HG03354 (cell line): ENCODE measurements around the gene CCND1.
"Not testable (repeated sequence)": the region's sequence is repeated elsewhere in the genome, so short reads cannot be mapped to it uniquely, and the experiment has no call there.

Experiments
- ATAC-seq: cut with Tn5 transposase; IDR thresholded peaks from one replicate; pipeline ENCODE4 v1.9.1; 2021; ENCODE audit warnings: mild to moderate bottlenecking; ENCODE audit not compliant: unreplicated experiment, poor library complexity, severe bottlenecking

Gene CCND1

GRCh38 chr11:69617220-69617619 lies 23.7 kb upstream of the CCND1 start:
- no peak for ATAC-seq

- no peak for ATAC-seq
These were observed 23.3 kb upstream of the CCND1 start for GRCh38 chr11:69617682-69618081.

- no peak for ATAC-seq
These were observed 22.7 kb upstream of the CCND1 start for GRCh38 chr11:69618237-69618636.

- no peak for ATAC-seq
These were observed 20.2 kb upstream of the CCND1 start for GRCh38 chr11:69620683-69621290.

GRCh38 chr11:69622097-69622681 lies 18.8 kb upstream of the CCND1 start:
- not testable (repeated sequence) for ATAC-seq

- ATAC-seq = no peak
These were observed 16.7 kb upstream of the CCND1 start for GRCh38 chr11:69624293-69624692.

GRCh38 chr11:69625476-69625875 lies 15.5 kb upstream of the CCND1 start:
- no peak for ATAC-seq

GRCh38 chr11:69627551-69627950 lies 13.4 kb upstream of the CCND1 start:
- ATAC-seq = no peak

- no peak for ATAC-seq
These were observed 10.9 kb upstream of the CCND1 start for GRCh38 chr11:69630017-69630416.

- no peak for ATAC-seq
These were observed 10.5 kb upstream of the CCND1 start for GRCh38 chr11:69630424-69630823.

- no peak for ATAC-seq
These were observed 8.1 kb upstream of the CCND1 start for GRCh38 chr11:69632900-69633299.

- no peak for ATAC-seq
These were observed 6.9 kb upstream of the CCND1 start for GRCh38 chr11:69634069-69634468.

- ATAC-seq = no peak
These were observed 6.4 kb upstream of the CCND1 start for GRCh38 chr11:69634590-69634989.

GRCh38 chr11:69635195-69635594 lies 5.8 kb upstream of the CCND1 start:
- ATAC-seq = no peak

- ATAC-seq = no peak
These were observed 5.0 kb upstream of the CCND1 start for GRCh38 chr11:69635804-69636511.

GRCh38 chr11:69636512-69637197 lies 4.3 kb upstream of the CCND1 start:
- no peak for ATAC-seq

- no peak for ATAC-seq
These were observed 3.6 kb upstream of the CCND1 start for GRCh38 chr11:69637198-69637940.

- no peak for ATAC-seq
These were observed 2.8 kb upstream of the CCND1 start for GRCh38 chr11:69637941-69638871.
